GM19099 (cell line): ENCODE data around the gene LRP5.

Source experiments
- POLR2A ChIP-seq: IDR thresholded peaks from 3 replicates; pipeline ENCODE4 v1.6.1; 2011; ENCODE audit warnings: low read depth; ENCODE audit not compliant: insufficient read length; ENCODE audit errors: extremely low read depth

The LRP5 gene

DNA sequence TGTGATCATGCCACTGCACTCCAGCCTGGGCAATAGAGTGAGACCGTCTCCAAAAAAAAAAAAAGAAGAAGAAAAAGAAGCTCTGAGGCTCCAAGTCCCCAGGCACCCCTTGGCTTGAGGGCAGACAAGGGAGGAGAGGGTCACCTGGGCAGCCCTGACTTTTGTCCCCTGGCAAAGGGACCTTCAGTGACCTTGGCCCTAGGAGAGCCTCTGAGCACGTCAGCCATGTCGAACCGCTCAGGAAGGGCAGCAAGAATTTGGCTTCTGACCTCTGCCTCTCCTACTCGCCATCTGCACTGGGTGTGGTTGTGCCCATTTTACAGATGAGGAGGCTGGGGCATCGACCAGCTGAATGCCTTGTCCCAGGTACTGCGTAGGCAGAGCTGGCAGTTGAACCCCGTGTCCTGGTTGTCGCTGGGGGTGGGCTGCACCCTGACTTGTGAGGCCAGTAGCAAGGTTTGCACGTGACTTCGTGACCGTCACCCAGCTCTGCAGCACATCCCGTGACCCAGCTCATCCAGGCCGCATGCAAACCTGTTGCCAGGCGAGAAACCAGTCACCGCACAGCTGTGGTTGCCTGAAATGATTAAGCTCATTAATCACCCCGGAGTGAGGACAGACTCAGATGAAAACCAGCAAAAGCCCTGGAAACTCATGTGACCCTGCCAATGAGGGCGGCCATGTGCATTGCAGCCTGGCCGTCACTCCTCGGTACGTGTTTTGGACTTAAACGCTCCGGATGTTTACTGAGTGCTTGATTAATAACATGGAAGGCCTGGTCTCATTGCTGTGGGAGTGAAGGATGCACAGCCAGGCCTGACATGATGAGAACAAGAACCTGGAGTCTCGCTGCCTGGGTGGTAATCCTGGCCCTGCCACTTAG lies 100.4 kb downstream of the LRP5 start:
- TF ChIP-seq POLR2A: no peak

DNA sequence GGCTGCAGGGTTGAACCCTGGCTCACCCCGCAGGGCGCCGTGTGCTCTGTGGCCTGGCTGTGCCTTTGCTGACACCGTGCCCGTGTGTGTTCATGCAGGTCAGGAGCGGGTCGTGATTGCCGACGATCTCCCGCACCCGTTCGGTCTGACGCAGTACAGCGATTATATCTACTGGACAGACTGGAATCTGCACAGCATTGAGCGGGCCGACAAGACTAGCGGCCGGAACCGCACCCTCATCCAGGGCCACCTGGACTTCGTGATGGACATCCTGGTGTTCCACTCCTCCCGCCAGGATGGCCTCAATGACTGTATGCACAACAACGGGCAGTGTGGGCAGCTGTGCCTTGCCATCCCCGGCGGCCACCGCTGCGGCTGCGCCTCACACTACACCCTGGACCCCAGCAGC lies 101.2 kb downstream of the LRP5 start:
- TF ChIP-seq POLR2A: no peak

DNA sequence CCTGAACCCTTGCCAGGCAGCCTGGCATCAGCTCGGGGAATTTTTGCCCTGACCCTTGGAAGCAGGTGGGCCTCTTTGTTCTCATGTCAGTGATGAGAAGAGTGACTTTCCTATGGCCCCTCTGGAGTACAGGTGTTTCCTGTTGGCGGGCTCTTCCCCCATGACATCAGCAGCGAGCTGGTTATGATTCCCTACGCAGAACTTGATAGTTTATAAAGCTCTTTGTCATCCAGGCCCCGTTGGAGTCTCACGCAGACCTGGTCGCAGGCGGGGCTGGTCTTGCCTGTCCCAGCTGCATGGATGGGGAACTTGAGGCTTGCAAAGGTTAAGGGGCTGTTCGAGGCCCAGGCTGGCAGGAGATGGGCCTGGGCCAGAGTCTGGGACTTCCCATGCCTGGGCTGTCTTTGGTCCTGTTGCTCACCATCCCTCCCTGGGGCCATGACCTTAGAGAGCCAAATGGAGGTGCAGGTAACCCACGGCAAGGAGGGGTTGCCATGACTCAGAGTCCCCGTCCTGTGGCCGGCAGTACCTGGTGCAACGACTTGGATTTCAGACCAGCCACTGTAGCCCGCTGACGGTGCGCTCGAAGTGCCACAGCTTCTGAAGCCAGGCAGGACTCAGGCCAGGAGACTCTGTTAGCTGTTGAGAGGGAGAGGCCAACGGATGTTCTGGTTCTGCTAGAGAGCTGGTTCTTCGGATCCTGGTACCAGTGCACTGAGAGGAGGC lies 102.3 kb downstream of the LRP5 start:
- TF ChIP-seq POLR2A: no peak

DNA sequence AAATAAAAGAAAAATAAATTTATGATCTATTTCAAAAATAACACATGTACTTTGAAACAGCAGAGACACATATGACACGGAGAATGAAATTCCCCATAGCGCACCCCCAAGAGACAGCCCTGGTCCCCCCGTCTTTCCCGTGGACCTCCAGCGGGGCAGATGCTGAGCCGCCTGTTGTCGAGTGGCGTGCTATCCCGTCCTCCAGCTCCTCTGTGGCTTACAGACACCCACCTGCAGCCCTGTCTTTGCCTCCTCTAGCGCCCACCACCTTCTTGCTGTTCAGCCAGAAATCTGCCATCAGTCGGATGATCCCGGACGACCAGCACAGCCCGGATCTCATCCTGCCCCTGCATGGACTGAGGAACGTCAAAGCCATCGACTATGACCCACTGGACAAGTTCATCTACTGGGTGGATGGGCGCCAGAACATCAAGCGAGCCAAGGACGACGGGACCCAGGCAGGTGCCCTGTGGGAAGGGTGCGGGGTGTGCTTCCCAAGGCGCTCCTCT lies 103.7 kb downstream of the LRP5 start:
- TF ChIP-seq POLR2A: no peak

DNA sequence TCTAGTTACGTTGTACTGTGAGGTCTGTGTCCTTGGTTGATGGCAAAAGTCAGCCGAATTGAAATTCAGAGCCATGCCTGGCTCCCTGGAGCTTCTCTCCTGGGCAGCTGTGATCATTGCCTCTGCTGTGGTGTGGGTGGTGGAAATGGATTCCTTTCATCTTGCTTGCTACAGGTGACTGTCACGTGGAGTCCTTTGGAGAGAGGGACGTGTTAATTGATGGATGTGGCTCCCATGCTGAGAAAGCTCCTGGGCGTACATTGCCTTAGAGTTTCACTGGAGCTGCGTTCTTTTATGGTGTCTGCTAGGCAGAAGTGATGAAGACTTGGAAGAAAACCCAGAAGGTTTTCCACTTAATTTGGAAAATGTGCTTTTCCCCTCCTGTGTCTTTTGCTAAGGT lies 106.3 kb downstream of the LRP5 start:
- TF ChIP-seq POLR2A: no peak

DNA sequence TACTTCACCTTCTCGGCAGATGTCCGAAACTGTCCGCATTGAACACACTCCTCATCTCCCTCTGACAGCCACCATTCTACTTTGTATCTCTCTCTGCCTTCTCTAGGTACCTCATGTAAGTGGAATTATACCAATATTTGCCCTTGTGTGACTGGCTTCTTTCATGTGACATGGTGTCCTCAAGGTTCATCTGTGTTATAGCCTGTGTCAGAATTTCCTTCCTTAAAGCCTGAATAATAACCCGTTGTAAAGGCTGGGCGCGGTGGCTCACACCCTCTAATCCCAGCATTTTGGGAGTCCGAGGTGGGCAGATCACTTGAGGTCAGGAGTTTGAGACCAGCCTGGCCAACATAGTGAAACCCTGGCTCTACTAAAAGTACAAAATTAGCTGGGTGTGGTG lies 107.8 kb downstream of the LRP5 start:
- no peak for TF ChIP-seq POLR2A

DNA sequence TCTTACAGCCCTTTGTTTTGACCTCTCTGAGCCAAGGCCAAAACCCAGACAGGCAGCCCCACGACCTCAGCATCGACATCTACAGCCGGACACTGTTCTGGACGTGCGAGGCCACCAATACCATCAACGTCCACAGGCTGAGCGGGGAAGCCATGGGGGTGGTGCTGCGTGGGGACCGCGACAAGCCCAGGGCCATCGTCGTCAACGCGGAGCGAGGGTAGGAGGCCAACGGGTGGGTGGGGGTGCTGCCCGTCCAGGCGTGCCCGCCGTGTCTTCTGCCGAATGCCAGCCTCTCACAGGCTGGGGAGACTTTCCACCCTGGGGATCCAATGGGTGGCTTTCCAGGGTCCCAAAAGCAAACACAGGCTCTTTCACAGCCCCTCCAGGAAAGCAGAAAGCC lies 111.1 kb downstream of the LRP5 start:
- no peak for TF ChIP-seq POLR2A

DNA sequence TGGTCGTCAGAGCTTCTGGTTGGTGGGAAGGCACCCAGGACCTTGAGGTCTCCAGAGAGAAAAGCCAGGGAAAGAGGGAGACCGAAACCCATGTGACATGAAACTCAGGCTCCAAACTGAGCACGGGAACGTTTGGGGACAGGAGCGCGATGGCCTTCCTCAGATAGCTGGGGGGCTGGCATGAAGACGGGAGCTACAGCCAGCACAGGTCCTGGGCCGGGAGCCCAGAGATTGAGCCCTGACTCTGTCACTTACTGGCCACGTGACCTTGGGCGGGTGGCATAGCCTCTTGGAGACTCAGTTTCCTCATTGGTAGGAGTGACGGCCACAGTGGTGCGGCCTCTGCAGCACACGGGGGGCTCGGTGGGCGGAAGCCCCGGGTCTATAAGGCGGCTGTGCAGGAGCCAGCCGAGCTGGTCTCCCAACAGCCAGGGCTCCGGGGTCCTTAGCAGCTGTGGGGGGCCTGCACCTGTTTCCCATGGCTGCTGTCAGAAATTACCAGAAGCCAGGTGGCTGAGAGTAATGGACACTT lies 111.8 kb downstream of the LRP5 start:
- TF ChIP-seq POLR2A: no peak

DNA sequence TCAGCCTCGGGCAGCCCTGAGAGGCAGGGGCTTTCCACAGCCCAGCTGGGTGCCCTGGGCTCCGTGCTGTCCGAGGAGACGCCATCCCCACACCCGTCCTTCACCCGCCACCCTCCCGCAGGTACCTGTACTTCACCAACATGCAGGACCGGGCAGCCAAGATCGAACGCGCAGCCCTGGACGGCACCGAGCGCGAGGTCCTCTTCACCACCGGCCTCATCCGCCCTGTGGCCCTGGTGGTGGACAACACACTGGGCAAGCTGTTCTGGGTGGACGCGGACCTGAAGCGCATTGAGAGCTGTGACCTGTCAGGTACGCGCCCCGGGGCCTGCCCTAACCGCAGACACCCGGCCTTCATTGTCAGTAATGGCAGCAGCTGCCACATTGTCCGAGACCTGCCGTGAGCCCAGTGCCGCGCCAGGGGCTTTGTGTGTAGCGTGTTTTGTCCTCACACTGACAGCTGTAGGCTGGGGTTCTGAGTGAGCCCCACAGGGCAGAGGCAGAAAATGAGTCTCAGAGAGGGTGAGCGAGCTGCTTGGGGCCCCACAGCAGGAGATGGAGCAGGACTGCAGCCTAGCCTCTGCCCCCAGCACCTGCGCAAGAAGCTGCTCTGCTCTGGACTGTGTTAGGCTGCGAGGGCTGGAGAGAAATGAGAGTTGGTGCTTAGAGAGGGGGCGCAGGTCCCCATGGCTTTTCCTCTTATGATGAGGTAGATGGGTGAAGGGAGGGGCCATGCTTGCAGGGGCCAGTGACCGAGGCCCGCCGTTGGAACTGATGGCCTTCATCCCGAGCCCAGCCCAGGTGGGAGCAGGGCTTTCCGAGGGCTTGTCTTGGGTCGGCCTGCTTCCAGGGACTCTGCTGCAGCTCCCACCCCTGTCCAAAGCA lies 112.8 kb downstream of the LRP5 start:
- no peak for TF ChIP-seq POLR2A

DNA sequence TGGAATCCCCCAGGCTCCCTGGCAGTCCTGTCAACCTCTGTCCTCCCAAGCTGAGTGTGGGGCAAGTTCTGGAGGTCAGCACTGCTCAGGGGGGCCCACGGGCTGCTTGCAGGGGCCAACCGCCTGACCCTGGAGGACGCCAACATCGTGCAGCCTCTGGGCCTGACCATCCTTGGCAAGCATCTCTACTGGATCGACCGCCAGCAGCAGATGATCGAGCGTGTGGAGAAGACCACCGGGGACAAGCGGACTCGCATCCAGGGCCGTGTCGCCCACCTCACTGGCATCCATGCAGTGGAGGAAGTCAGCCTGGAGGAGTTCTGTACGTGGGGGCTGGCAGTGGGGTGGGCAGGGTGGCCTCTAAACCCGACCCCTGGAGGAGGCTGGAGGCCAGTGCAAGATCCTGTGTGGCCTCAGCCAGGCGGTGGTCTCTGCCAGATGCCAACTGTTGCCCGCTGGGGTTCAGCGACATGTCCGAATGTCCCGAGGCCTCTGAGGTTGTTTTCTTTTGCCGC lies 113.5 kb downstream of the LRP5 start:
- TF ChIP-seq POLR2A: no peak

DNA sequence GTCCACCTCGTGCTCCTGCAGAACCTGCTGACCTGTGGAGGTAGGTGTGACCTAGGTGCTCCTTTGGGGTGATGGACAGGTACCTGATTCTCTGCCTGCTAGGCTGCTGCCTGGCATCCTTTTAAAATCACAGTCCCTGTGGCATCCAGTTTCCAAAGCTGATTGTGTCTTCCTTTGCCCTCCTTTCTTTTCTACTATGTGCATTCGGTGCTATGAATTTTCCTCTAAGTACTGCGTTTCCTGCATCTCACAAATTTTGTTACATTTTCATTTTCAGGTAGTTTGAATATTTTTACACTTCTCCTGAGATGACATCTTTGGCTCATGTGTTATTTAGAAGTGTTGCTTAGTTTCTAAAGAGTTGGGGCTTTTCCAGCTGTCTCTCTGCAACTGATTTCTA lies 117.3 kb downstream of the LRP5 start:
- TF ChIP-seq POLR2A: no peak

DNA sequence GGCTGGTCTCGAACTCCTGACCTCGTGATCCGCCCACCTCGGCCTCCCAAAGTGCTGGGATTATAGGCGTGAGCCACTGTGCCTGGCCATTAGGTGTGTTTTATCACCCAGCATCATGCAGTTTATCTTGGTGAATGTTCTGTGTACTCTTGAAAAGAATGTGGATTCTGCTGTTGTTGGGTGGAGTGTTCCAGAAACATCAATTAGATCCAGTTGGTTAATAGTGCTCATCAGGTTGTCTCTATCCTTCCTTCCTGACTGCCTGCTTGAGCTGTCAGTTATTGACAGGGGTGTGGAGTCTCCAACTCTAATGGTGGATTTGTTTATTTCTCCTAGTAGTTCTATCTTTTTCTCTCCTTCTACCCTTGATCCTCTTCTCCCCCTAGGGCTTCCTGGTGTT lies 118.0 kb downstream of the LRP5 start:
- no peak for TF ChIP-seq POLR2A

DNA sequence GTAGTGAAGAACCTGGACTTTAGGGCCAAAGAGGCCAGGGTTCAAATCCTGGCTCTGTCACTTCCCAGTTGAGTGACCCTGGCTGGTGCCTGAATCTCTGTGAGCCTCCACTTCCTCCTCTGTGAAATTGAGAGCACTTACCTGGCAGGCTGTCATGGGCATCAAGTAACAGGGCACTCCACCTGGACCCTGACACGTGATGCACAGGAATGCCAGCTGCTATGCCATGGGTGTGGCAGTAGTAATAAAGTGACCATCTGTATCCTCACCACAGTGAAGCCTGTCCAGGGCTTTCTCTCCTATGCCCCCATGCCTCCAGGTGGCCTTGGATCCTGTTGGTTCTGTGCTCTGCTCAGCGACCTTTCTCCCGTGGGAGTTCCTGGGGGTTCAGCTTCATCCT lies 118.4 kb downstream of the LRP5 start:
- TF ChIP-seq POLR2A: no peak

DNA sequence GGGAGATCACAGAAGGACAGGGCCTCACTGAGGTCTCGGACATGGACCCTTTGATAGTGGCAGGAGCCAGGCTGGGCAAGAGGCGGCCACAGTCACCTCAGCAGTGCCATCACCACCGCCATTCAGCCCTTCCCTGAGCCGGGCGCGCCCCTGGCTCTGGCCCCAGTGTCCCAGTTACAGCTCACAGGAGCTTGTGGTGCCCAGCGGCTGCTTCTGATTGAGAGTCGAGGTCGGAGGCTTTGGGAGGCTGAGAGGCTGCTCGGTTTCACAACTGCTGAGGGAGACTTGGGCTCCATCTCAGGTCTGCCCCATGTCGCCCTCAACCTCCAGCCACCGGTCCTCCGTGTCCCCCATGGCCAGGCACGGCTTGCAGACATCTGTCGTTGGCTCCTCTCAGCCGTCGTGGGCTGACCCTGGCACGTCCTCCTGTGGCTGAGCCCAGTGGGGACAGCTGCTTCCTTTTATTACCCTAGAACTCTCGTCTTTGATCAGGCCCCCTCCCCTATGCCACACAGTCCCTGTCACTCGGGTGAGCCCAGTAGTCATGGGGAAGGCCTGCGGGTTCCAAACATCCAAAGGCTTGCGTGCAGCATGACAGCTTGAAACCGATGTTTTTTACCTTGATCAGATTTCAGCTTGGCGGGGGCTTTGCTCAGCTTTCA lies 119.7 kb downstream of the LRP5 start:
- no peak for TF ChIP-seq POLR2A
